Measurements from ENCODE around the gene DKK3. TPM values are rescaled to one million over a fixed set of nuclear protein-coding genes. Genes with fewer than 3 reads are reported as not detected.

DKK3 gene
- total RNA-seq, 1 donor, result 72.4 TPM

GRCh38 chr11:12053606-12054361 is 45.4 kb upstream of the DKK3 start:
- no peaks in the 10 kb centered on the region for H4K20me1 ChIP-seq (ENCODE audit: insufficient read depth, low read length)
- no peaks in the 10 kb centered on the region for H3K79me2 ChIP-seq (ENCODE audit: insufficient read depth, low read length)
- no peak overlapping the region for H3K4me3 ChIP-seq (ENCODE audit: insufficient read depth, low read length)
- peak; percentile 88 for DNase-seq (ENCODE audit: insufficient read length, low spot score, missing footprints)
- H3K27me3 ChIP-seq (ENCODE audit: insufficient read depth, low read length), result no peaks in the 10 kb centered on the region
- H3K9me3 ChIP-seq (ENCODE audit: low read depth, low read length), result no peaks in the 10 kb centered on the region
- no peak for TF ChIP-seq CTCF (IDR thresholded peaks at IDR 0.05; ENCODE audit: extremely low read depth, low read depth, low read length)
- H3K4me1 ChIP-seq (ENCODE audit: insufficient read depth, low read length), result peaks cover 23% of the 10 kb centered on the region
- no peak overlapping the region for H3K4me2 ChIP-seq (ENCODE audit: insufficient read depth, low read length)
- no peaks in the 10 kb centered on the region for H3K36me3 ChIP-seq (ENCODE audit: insufficient read depth, low read length)
- no peak overlapping the region for H2AFZ ChIP-seq (ENCODE audit: low read length)
- H3K27ac ChIP-seq (ENCODE audit: low read depth, low read length), result peak overlapping the region; percentile 74

- no peak for DNase-seq (ENCODE audit: insufficient read length, low spot score, missing footprints)
- no peaks in the 10 kb centered on the region for H3K9me3 ChIP-seq (ENCODE audit: low read depth, low read length)
- peak overlapping the region; percentile 74 for H3K27ac ChIP-seq (ENCODE audit: low read depth, low read length)
- H2AFZ ChIP-seq (ENCODE audit: low read length), result no peak overlapping the region
- H3K4me2 ChIP-seq (ENCODE audit: insufficient read depth, low read length), result no peak overlapping the region
- no peak for TF ChIP-seq CTCF (IDR thresholded peaks at IDR 0.05; ENCODE audit: extremely low read depth, low read depth, low read length)
- H3K79me2 ChIP-seq (ENCODE audit: insufficient read depth, low read length), result no peaks in the 10 kb centered on the region
- H3K27me3 ChIP-seq (ENCODE audit: insufficient read depth, low read length), result no peaks in the 10 kb centered on the region
- peaks cover 26% of the 10 kb centered on the region for H3K4me1 ChIP-seq (ENCODE audit: insufficient read depth, low read length)
- no peaks in the 10 kb centered on the region for H3K36me3 ChIP-seq (ENCODE audit: insufficient read depth, low read length)
- H3K4me3 ChIP-seq (ENCODE audit: insufficient read depth, low read length), result no peak overlapping the region
- no peaks in the 10 kb centered on the region for H4K20me1 ChIP-seq (ENCODE audit: insufficient read depth, low read length)
Observed at GRCh38 chr11:12052676-12053605, 44.5 kb upstream of the DKK3 start.

GRCh38 chr11:12051287-12051662 is 42.8 kb upstream of the DKK3 start:
- no peak for TF ChIP-seq CTCF (IDR thresholded peaks at IDR 0.05; ENCODE audit: extremely low read depth, low read depth, low read length)
- no peaks in the 10 kb centered on the region for H3K36me3 ChIP-seq (ENCODE audit: insufficient read depth, low read length)
- no peak for DNase-seq (ENCODE audit: insufficient read length, low spot score, missing footprints)
- H3K27ac ChIP-seq (ENCODE audit: low read depth, low read length), result peak overlapping the region; percentile 69
- no peak overlapping the region for H3K4me3 ChIP-seq (ENCODE audit: insufficient read depth, low read length)
- H3K4me1 ChIP-seq (ENCODE audit: insufficient read depth, low read length), result peaks cover 37% of the 10 kb centered on the region
- H3K9me3 ChIP-seq (ENCODE audit: low read depth, low read length), result no peaks in the 10 kb centered on the region
- H3K27me3 ChIP-seq (ENCODE audit: insufficient read depth, low read length), result no peaks in the 10 kb centered on the region
- no peak overlapping the region for H2AFZ ChIP-seq (ENCODE audit: low read length)
- no peaks in the 10 kb centered on the region for H3K79me2 ChIP-seq (ENCODE audit: insufficient read depth, low read length)
- H3K4me2 ChIP-seq (ENCODE audit: insufficient read depth, low read length), result no peak overlapping the region
- H4K20me1 ChIP-seq (ENCODE audit: insufficient read depth, low read length), result no peaks in the 10 kb centered on the region

Measured in osteoblast (primary cell).